Fibroblast of skin of scalp (primary cell): ENCODE data around the gene GLIS2.

ENCODE experiments used
- DNase-seq: peaks from one replicate; pipeline ENCODE4 v3.0.0-alpha.2; 2013

The GLIS2 gene

GRCh38 chr16:4383591-4384444 is 68.0 kb downstream of the GLIS2 start:
- DNase-seq, result no peak

DNA sequence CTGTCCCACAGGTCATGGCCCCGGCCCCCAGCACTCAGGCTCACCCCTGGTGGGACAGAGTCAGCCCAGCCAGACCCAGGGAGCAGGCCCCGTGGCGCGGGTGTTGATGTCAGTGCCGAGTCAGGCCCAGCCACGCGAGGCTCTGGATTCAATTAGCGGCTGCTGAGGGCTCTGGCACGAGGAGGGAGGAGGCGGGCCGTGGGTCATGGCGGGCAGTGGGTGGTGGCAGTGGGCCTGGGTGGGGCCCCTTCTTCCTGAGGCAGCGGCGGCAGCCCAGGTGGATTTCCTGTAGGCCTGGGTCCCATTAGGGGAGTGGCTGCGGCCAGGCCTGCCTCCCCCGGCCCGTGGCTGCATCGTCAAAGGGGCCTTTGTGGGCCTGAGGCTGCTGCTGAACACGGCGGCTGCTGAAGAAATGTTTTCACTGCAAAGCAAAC is 68.7 kb downstream of the GLIS2 start:
- DNase-seq, result peak; percentile 82

GRCh38 chr16:4385066-4385788 is 69.4 kb downstream of the GLIS2 start:
- no peak for DNase-seq

- DNase-seq, result no peak
Observed at GRCh38 chr16:4385789-4386450, 70.1 kb downstream of the GLIS2 start.

GRCh38 chr16:4386451-4386805 is 70.6 kb downstream of the GLIS2 start:
- DNase-seq, result peak; percentile 65

GRCh38 chr16:4386951-4387565 is 71.2 kb downstream of the GLIS2 start:
- peak; percentile 56 for DNase-seq

- DNase-seq, result no peak
Observed at GRCh38 chr16:4387781-4388180, 71.9 kb downstream of the GLIS2 start.

DNA sequence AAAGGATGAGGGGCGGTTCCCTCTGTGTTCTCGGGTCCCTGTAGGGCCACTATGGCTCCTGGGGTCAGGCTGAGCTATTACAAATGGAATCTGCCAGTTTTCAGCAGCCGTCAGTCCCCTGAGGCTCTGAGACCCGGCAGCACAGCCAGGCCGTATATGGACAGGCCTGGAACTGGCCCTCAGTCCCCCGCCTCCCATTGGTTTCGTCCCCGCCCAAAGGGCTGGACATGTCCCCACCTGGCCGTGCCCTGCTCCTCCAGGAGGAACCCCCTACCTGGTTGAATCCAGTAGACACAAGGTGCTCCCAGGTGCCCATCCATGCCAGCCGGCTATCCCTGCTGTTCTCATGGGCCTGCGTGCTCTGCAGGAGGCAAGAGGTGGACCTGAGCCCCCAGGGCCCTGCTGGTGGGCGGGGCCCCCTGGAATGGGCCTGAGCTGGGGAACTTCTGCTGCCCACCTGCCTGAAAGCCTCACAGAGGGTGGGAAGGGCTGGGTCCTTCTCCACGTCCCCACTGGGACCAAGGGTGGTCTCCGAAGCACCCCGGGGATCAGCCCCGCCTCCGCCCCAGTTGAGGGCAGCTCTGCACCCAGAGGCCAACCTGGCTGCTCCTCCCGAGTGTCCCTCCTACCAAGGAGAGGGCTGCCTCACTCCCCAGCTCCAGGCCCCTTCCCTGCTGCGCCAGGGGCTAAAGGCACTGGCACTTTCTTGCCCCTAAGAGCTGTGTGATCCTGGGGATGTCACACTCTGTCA is 72.6 kb downstream of the GLIS2 start:
- DNase-seq, result peak; percentile 90
